Measurements from ENCODE around the gene SLC9A6.
"Not testable (repeated sequence)": the region's sequence is repeated elsewhere in the genome, so short reads cannot be mapped to it uniquely, and the experiment has no call there.

Gene SLC9A6

GRCh38 chrX:136064661-136065043, 79.4 kb downstream of the SLC9A6 start:
- DNase-seq (ENCODE audit: low read depth), result no peak

DNA sequence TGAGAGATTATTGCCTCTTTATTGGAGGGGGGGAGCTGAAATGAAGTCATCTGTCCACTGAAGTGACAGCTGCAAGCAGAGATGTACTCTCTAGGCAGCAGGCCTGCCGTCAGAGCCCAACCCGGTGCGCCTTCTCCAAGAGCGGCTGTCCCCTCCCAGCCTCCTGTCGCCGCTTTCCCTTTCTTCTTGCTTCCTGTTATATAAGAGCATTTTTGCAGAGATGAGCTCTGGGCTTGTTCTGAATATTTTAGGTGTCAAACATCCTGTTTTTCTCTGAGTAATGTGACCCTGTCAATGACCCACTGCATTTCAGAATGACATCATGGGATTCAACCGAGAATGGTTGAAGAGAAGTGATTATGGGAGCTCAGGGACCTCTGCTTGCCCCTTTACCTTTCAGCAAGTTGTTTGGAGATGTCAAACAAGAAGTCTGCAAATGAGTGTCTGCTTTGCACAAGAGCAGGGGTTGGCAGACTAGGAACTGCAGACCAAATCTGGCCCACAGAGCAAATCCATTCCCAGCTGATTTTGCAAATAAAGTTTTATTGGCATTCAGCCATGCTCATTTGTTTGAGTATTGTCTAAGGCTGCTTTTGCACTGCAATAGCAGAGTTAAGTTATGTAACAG, 79.9 kb downstream of the SLC9A6 start:
- no peak for DNase-seq (ENCODE audit: low read depth)

DNA sequence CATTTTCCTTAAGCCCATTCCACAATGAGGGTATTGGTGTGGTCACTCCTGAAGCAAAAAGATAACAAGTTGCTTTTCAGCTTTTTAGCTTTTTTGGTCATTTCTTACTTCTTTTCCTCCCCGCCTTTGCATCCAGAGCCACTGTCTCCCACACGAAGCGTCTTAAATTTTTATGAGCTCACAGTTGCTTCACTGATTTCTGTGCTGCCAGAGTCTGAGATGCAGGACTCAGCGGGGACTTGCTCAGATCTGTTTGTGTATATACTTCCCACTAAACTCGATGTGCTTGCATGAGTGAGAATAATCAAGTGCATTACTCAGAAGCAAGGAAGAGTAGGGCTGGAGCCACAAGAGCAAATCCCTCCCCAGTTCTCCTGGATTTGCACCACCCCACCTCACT, 81.9 kb downstream of the SLC9A6 start:
- DNase-seq (ENCODE audit: low read depth), result no peak

GRCh38 chrX:136067966-136068365, 82.7 kb downstream of the SLC9A6 start:
- no peak for DNase-seq (ENCODE audit: low read depth)

GRCh38 chrX:136076942-136077341, 91.7 kb downstream of the SLC9A6 start:
- DNase-seq (ENCODE audit: low read depth), result no peak

- no peak for DNase-seq (ENCODE audit: low read depth)
Measured at GRCh38 chrX:136080766-136081165, 95.5 kb downstream of the SLC9A6 start.

GRCh38 chrX:136086521-136086920, 101.3 kb downstream of the SLC9A6 start:
- no peak for DNase-seq (ENCODE audit: low read depth)

- DNase-seq (ENCODE audit: low read depth), result not testable (repeated sequence)
Measured at GRCh38 chrX:136091898-136092297, 106.7 kb downstream of the SLC9A6 start.

- no peak for DNase-seq (ENCODE audit: low read depth)
Measured at GRCh38 chrX:136094962-136095361, 109.7 kb downstream of the SLC9A6 start.

Data from activated T-helper 9 cell treated with anti-CD3 and anti-CD28 coated beads, Interleukin-2, amount 50 U/mL, for 16 hours (primary cell).